ENCODE data around the gene KCNJ15. TPM values are rescaled to one million over a fixed set of nuclear protein-coding genes. Genes with fewer than 3 reads are reported as not detected.

Gene KCNJ15
- total RNA-seq, 1 donor from 2014 or later, result 0.40 TPM

DNA sequence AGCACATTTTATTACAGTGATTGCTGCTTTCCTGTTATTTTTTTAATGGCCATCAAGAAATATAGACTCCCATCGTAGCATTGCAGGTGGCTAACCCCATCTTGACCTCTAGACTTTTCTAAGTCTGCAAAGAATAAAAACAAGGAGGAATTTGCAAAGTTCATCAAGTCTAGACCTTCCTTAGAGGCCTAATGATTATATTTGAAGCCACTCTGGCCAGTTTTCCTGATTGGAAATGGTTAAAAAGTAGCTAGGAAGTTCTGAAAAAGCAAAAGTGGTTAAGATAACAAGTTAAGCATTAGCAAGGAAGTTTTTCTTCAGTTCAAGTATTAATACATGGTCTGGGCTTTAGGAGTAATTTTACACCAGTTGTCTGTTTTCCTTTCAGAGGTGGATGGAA is 16.7 kb upstream of the KCNJ15 start:
- no peaks in the 10 kb centered on the region for H3K27me3 Mint-ChIP-seq (ENCODE audit: low read depth)
- no peaks in the 10 kb centered on the region for H3K9me3 Mint-ChIP-seq
- no peak for DNase-seq (ENCODE audit: low read depth, low spot score)
- H3K27ac Mint-ChIP-seq (ENCODE audit: unreplicated experiment), result no peak overlapping the region
- TF ChIP-seq, protein P1, sequence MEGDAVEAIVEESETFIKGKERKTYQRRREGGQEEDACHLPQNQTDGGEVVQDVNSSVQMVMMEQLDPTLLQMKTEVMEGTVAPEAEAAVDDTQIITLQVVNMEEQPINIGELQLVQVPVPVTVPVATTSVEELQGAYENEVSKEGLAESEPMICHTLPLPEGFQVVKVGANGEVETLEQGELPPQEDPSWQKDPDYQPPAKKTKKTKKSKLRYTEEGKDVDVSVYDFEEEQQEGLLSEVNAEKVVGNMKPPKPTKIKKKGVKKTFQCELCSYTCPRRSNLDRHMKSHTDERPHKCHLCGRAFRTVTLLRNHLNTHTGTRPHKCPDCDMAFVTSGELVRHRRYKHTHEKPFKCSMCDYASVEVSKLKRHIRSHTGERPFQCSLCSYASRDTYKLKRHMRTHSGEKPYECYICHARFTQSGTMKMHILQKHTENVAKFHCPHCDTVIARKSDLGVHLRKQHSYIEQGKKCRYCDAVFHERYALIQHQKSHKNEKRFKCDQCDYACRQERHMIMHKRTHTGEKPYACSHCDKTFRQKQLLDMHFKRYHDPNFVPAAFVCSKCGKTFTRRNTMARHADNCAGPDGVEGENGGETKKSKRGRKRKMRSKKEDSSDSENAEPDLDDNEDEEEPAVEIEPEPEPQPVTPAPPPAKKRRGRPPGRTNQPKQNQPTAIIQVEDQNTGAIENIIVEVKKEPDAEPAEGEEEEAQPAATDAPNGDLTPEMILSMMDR (conservative IDR thresholded peaks at IDR 0.05), result no peak
- H3K36me3 Mint-ChIP-seq (ENCODE audit: low read depth), result peaks cover 3% of the 10 kb centered on the region
- H3K4me3 Mint-ChIP-seq, result no peak overlapping the region
- no peaks in the 10 kb centered on the region for H3K4me1 Mint-ChIP-seq

DNA sequence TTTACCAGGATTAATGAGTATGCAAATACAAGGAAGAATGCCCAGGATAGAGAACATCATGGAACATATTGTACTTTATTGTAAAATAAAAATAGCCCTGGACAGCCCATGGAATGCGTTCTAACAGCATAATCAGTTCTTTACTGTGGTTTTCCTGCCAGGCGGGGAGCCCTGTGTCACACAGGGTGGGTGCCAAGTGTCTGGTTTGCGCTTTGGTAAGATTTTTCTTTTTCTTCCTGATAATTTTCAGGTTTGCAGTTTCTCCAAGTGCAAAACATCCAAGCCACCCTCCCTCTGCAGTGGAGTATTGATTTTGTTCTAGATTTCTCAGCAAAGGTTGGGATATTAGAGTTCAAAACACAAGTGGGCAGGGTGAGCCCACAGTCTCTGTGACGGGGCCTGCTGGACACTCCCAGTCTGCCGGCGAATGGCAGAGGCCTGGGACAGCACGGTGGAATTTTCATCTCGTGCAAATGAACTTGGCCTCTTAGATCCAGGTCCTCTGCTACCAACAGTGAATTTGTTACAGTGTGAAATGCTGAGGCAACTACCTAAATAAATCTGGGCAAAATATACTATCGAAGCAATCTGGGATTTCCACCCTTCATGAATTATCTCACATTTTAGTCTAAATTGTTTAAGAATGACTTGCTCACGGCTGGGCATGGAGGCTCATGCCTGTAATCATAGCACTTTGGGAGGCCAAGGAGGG is 15.6 kb upstream of the KCNJ15 start:
- DNase-seq (ENCODE audit: low read depth, low spot score), result no peak
- Mint-ChIP-seq H3K4me3 (no peak overlapping the region), H3K9me3 (no peaks in the 10 kb centered on the region), H3K36me3 (ENCODE audit: low read depth) (peaks cover 3% of the 10 kb centered on the region), H3K27me3 (ENCODE audit: low read depth) (no peaks in the 10 kb centered on the region), H3K4me1 (no peaks in the 10 kb centered on the region), H3K27ac (ENCODE audit: unreplicated experiment) (no peak overlapping the region)
- TF ChIP-seq, protein P1 (conservative IDR thresholded peaks at IDR 0.05), result no peak

DNA sequence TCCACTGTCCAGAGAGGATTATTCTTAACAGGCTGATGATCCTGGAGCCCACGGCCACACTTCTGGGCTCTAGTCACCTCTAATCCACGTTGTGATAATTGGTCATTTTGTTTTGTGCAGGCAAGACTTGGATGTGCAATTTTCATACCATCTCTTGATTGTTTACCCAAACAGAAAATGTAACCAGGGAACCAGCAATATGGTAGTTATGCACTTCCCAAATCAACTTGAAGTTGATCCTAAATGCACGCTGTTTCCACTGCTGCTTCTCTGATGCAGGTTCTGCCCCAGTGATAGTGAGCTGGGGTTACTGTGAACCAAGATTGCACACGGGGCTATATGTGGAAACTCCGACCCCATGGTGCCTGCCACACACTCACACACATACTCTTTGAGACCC is 14.7 kb upstream of the KCNJ15 start:
- peak overlapping the region; percentile 35 for H3K27ac Mint-ChIP-seq (ENCODE audit: unreplicated experiment)
- peaks cover 5% of the 10 kb centered on the region for H3K9me3 Mint-ChIP-seq
- no peaks in the 10 kb centered on the region for H3K27me3 Mint-ChIP-seq (ENCODE audit: low read depth)
- no peak for DNase-seq (ENCODE audit: low read depth, low spot score)
- TF ChIP-seq, protein P1 (conservative IDR thresholded peaks at IDR 0.05), result no peak
- H3K36me3 Mint-ChIP-seq (ENCODE audit: low read depth), result peaks cover 3% of the 10 kb centered on the region
- H3K4me1 Mint-ChIP-seq, result no peaks in the 10 kb centered on the region
- H3K4me3 Mint-ChIP-seq, result no peak overlapping the region

GRCh38 chr21:38243732-38244406 is 12.9 kb upstream of the KCNJ15 start:
- no peaks in the 10 kb centered on the region for H3K27me3 Mint-ChIP-seq (ENCODE audit: low read depth)
- H3K4me1 Mint-ChIP-seq, result no peaks in the 10 kb centered on the region
- no peaks in the 10 kb centered on the region for H3K36me3 Mint-ChIP-seq (ENCODE audit: low read depth)
- H3K4me3 Mint-ChIP-seq, result no peak overlapping the region
- DNase-seq (ENCODE audit: low read depth, low spot score), result no peak
- no peak overlapping the region for H3K27ac Mint-ChIP-seq (ENCODE audit: unreplicated experiment)
- TF ChIP-seq, protein P1 (conservative IDR thresholded peaks at IDR 0.05), result no peak
- peaks cover 8% of the 10 kb centered on the region for H3K9me3 Mint-ChIP-seq

DNA sequence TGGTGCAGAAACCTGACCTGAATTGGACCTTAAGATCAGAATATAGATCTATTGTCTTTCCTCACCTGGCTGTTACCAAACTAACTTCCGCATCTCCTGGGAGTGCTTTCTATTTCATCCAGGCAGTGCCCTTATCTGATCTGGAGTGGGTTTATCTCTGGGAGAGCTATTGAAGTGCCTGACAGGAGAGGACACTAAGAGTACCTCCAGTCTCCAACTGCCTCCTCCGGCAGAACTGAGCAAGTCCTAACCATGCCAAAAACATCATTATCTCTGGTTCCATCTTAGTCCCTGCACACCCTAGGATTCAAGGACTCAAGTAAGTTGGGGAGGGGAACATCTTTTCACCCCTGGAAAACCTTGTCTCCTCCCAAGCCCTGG is 12.4 kb upstream of the KCNJ15 start:
- Mint-ChIP-seq H3K4me1 (no peaks in the 10 kb centered on the region), H3K4me3 (no peak overlapping the region), H3K27me3 (ENCODE audit: low read depth) (no peaks in the 10 kb centered on the region), H3K9me3 (peaks cover 8% of the 10 kb centered on the region), H3K36me3 (ENCODE audit: low read depth) (no peaks in the 10 kb centered on the region), H3K27ac (ENCODE audit: unreplicated experiment) (no peak overlapping the region)
- no peak for DNase-seq (ENCODE audit: low read depth, low spot score)
- TF ChIP-seq, protein P1 (conservative IDR thresholded peaks at IDR 0.05), result no peak
